NB4 (cell line): ENCODE data around the gene CEMIP.

ENCODE experiments used
- DNase-seq: peaks from one replicate; pipeline ENCODE4 v3.0.0; 2010; ENCODE audit warnings: low read depth
- H3K4me3 ChIP-seq: one replicate; pipeline ENCODE4 v1.5.1; 2011; ENCODE audit warnings: mild to moderate bottlenecking, low read depth, low read length, moderate library complexity
- CTCF ChIP-seq: IDR thresholded peaks from one replicate; pipeline ENCODE4 v1.5.1; 2012; ENCODE audit warnings: low read depth, low read length
- MAX ChIP-seq: IDR thresholded peaks from 2 replicates; pipeline ENCODE4 v1.6.1; 2011; ENCODE audit warnings: low read depth, low read length
- MYC ChIP-seq: IDR thresholded peaks from 2 replicates; pipeline ENCODE4 v1.6.1; 2011; ENCODE audit warnings: low read depth, low read length
- POLR2A ChIP-seq: IDR thresholded peaks from 2 replicates; pipeline ENCODE4 v1.6.1; 2011; ENCODE audit warnings: mild to moderate bottlenecking; ENCODE audit not compliant: insufficient read length; ENCODE audit errors: extremely low read depth

The CEMIP gene

GRCh38 chr15:80906159-80906766 is 127.1 kb downstream of the CEMIP start:
- H3K4me3 ChIP-seq = no peak overlapping the region
- no peak for DNase-seq
- no peak for TF ChIP-seq CTCF
- no peak for TF ChIP-seq MAX
- no peak for TF ChIP-seq POLR2A
- no peak for TF ChIP-seq MYC

GRCh38 chr15:80911821-80912220 is 132.7 kb downstream of the CEMIP start:
- TF ChIP-seq CTCF (no peak), POLR2A (no peak), MYC (no peak), MAX (no peak)
- no peak overlapping the region for H3K4me3 ChIP-seq
- no peak for DNase-seq

GRCh38 chr15:80912673-80913072 is 133.5 kb downstream of the CEMIP start:
- no peak for DNase-seq
- TF ChIP-seq MYC = no peak
- TF ChIP-seq CTCF = no peak
- no peak for TF ChIP-seq MAX
- TF ChIP-seq POLR2A = no peak
- no peak overlapping the region for H3K4me3 ChIP-seq

GRCh38 chr15:80913541-80913940 is 134.4 kb downstream of the CEMIP start:
- no peak for DNase-seq
- H3K4me3 ChIP-seq = no peak overlapping the region
- no peak for TF ChIP-seq MAX
- no peak for TF ChIP-seq POLR2A
- no peak for TF ChIP-seq MYC
- no peak for TF ChIP-seq CTCF

GRCh38 chr15:80915472-80915871 is 136.3 kb downstream of the CEMIP start:
- no peak for DNase-seq
- TF ChIP-seq MAX (no peak), POLR2A (no peak), MYC (no peak), CTCF (no peak)
- no peak overlapping the region for H3K4me3 ChIP-seq

- TF ChIP-seq MAX (no peak), CTCF (no peak), POLR2A (no peak), MYC (no peak)
- no peak overlapping the region for H3K4me3 ChIP-seq
- DNase-seq = no peak
Observed at GRCh38 chr15:80916056-80916455, 136.9 kb downstream of the CEMIP start.
